T-helper 2 cell treated with Interferon-gamma antibody and Interleukin-4, amounts not matched to agents 5 μg/mL and 100 μg/mL, for 36 hours (primary cell): ENCODE data around the gene TBC1D7.

Experiments used
- DNase-seq: peaks from one replicate; pipeline ENCODE4 v3.0.0; 2021; ENCODE audit warnings: low spot score
- H3K27ac Mint-ChIP-seq: one replicate; pipeline ENCODE4 v1.8.0; 2021; ENCODE audit warnings: mild to moderate bottlenecking, mixed read lengths
- H3K27me3 Mint-ChIP-seq: one replicate; pipeline ENCODE4 v1.8.0; 2021; ENCODE audit warnings: low read depth, mixed read lengths
- H3K36me3 Mint-ChIP-seq: one replicate; pipeline ENCODE4 v1.8.0; 2021; ENCODE audit warnings: low read depth, mixed read lengths
- H3K4me1 Mint-ChIP-seq: one replicate; pipeline ENCODE4 v1.8.0; 2021; ENCODE audit warnings: low read depth, mixed read lengths
- H3K4me3 Mint-ChIP-seq: one replicate; pipeline ENCODE4 v1.8.0; 2022; ENCODE audit warnings: mild to moderate bottlenecking, moderate library complexity, mixed read lengths
- H3K9me3 Mint-ChIP-seq: one replicate; pipeline ENCODE4 v1.8.0; 2021; ENCODE audit warnings: mixed read lengths

TBC1D7 gene

DNA sequence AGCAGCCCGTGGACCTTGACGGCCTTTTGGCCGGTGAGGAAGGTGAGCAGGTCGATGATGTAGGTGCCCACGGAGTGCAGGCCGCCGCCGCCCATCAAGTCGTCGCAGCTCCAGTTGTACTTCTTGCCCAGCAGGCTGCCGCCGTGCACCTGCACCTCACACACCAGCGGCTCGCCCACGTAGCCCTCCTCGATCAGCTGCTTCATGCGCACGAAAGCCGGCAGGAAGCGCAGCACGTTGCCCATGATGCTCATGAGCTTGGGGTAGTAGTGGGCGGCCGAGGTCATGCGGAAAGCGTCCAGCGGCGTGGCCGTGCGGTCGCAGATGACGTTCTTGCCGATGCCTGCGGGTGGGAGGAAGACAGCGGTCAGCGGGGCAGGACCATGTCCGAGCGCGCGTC lies 37.0 kb upstream of the TBC1D7 start:
- H3K4me3 Mint-ChIP-seq: no peak overlapping the region
- H3K27me3 Mint-ChIP-seq: peaks cover 5% of the 10 kb centered on the region
- H3K4me1 Mint-ChIP-seq: peaks cover 7% of the 10 kb centered on the region
- H3K9me3 Mint-ChIP-seq: no peaks in the 10 kb centered on the region
- H3K27ac Mint-ChIP-seq: no peak overlapping the region
- no peaks in the 10 kb centered on the region for H3K36me3 Mint-ChIP-seq
- DNase-seq: no peak

- Mint-ChIP-seq H3K27me3 (peaks cover 5% of the 10 kb centered on the region), H3K36me3 (no peaks in the 10 kb centered on the region), H3K27ac (no peak overlapping the region), H3K4me3 (no peak overlapping the region), H3K4me1 (peaks cover 12% of the 10 kb centered on the region), H3K9me3 (no peaks in the 10 kb centered on the region)
- DNase-seq: no peak
Measured at GRCh38 chr6:13364842-13365241, 36.5 kb upstream of the TBC1D7 start.

- H3K4me1 Mint-ChIP-seq: peaks cover 19% of the 10 kb centered on the region
- no peak overlapping the region for H3K4me3 Mint-ChIP-seq
- H3K9me3 Mint-ChIP-seq: no peaks in the 10 kb centered on the region
- no peak for DNase-seq
- peaks cover 2% of the 10 kb centered on the region for H3K36me3 Mint-ChIP-seq
- H3K27me3 Mint-ChIP-seq: peaks cover 4% of the 10 kb centered on the region
- H3K27ac Mint-ChIP-seq: no peak overlapping the region
Measured at GRCh38 chr6:13362412-13362811, 34.1 kb upstream of the TBC1D7 start.

DNA sequence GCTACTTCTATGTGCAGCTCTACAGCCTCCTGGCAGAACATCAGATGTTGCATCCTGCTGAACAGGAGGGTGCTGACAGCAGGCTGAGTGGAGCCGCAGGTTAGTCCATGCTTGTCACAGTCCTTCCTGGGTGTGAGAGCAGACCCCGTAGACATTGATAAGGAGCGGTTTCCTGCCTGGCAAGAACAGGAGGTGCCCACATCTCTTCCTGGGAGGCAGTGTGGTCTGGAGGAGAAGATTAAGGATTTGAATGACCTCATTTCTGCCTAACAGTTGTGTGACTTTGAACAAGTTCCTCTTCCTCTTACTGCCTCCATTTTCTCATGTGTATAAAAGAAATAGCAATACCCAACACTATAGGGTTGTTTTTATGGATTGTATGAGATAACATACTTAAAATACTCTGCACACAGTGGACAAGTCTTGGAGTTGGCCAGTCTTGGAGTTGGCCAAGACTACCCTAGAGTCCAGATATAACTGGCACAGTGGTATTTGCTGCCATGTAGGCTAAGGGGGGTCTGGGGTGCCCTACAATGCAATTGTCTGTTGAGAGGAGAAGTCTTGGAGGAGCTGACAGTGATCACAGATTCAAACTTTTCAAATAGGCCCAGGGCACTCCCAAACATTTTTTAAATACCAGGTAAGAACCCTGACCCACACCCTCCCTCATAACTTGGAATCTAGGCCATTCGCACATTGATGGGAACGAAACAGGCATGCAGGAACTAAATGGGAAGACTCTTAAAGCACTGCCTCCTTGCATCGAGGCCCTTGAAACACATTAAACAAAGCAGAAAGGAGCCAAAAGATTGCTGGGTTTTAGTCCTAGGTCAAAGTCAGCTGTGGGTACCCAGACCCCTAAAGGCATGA lies 32.6 kb upstream of the TBC1D7 start:
- no peaks in the 10 kb centered on the region for H3K9me3 Mint-ChIP-seq
- no peaks in the 10 kb centered on the region for H3K27me3 Mint-ChIP-seq
- H3K4me1 Mint-ChIP-seq: peaks cover 34% of the 10 kb centered on the region
- no peak for DNase-seq
- no peak overlapping the region for H3K27ac Mint-ChIP-seq
- peaks cover 4% of the 10 kb centered on the region for H3K36me3 Mint-ChIP-seq
- H3K4me3 Mint-ChIP-seq: no peak overlapping the region

DNA sequence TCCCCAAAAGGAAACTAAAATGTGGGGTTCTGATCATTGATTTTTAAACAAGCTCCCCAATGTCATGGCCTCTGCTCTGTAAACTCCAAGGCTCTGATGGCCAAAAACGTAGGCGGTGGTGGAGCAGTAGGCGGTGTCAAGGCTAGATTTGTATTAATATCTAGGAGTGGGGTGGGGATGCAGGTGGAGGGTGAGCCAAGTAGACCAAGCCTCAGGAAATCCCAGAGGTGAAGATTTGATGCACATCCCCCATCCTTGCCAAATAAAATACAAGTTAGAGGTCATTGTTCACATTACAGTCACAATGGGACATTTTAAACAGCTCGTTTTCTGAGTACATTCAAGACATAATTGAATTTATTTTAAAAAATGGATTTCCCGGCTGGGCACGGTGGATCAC lies 30.9 kb upstream of the TBC1D7 start:
- Mint-ChIP-seq H3K27ac (no peak overlapping the region), H3K4me1 (peaks cover 50% of the 10 kb centered on the region), H3K36me3 (peaks cover 4% of the 10 kb centered on the region), H3K27me3 (no peaks in the 10 kb centered on the region), H3K9me3 (no peaks in the 10 kb centered on the region), H3K4me3 (no peak overlapping the region)
- no peak for DNase-seq

DNA sequence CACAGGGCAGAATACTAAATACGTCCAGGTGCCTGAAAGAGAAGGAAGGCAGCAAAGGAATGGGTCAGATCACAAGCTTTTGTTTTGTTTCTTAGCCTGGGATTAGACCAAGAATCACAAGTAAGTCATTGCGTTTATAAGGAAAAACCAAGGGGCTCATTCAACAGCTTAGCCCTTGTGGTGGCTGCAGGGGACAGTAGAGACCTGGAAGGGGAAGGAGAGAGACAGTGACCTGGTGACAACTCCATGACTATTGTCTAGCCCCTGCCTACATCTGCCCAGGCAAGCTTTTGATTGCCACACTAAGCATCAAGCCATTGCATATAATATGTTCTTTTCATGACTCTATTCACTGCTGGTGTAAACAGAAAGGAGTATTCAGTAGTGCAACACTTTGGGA lies 30.2 kb upstream of the TBC1D7 start:
- H3K4me3 Mint-ChIP-seq: no peak overlapping the region
- peaks cover 55% of the 10 kb centered on the region for H3K4me1 Mint-ChIP-seq
- peaks cover 2% of the 10 kb centered on the region for H3K27me3 Mint-ChIP-seq
- no peak overlapping the region for H3K27ac Mint-ChIP-seq
- H3K36me3 Mint-ChIP-seq: peaks cover 4% of the 10 kb centered on the region
- no peaks in the 10 kb centered on the region for H3K9me3 Mint-ChIP-seq
- DNase-seq: no peak

- peak; percentile 26 for DNase-seq
- Mint-ChIP-seq H3K4me3 (peak overlapping the region; percentile 54), H3K9me3 (no peaks in the 10 kb centered on the region), H3K36me3 (peaks cover 4% of the 10 kb centered on the region), H3K27ac (peak overlapping the region; percentile 95), H3K4me1 (peaks cover 61% of the 10 kb centered on the region), H3K27me3 (peaks cover 3% of the 10 kb centered on the region)
Measured at GRCh38 chr6:13357551-13358075, 29.3 kb upstream of the TBC1D7 start.

- DNase-seq: peak; percentile 60
- Mint-ChIP-seq H3K9me3 (no peaks in the 10 kb centered on the region), H3K36me3 (peaks cover 4% of the 10 kb centered on the region), H3K4me3 (peak overlapping the region; percentile 79), H3K27me3 (peaks cover 3% of the 10 kb centered on the region), H3K4me1 (peaks cover 62% of the 10 kb centered on the region), H3K27ac (peak overlapping the region; percentile 95)
Measured at GRCh38 chr6:13355999-13356785, 27.9 kb upstream of the TBC1D7 start.

DNA sequence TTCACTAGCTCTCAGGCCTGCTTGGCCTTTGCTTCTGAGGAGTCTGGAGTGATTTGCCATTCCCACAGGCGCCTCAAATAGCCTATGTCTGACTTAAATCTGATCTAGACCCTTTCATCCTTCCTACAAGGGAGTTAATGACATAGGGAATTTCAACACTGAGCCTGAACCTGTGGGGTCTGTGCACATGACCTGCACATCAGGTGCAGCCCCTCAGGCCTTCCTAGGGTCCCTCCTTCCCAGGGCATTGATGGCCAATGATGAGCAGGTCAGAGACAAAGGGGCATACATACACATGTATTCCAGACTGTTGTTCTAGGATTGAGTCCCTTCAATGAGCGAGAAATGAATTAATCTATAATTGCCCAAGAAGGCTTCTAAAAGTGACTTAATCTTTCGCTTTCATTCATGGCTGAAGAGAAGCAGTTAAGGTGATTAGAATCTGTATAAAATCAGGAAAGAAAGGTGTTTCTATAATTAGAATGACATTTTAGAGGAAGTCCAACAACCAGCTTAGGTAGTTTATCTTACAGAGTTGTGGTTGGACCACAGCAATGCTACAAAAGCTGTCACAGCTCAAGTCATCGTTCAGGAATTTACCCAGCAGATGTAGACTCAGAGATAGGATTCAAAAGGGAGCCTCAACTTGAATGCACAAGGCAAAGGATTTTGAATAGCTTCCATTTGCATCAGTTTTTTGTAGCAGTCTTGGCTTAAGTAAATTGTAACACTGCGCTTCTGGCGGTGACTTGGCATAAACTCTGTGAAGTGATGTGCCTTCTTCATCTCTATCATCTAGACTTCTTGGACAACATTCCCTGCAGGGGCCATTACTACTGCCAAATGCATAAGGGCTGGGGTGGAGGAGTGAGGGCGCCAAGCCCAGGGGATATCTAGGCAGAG lies 27.0 kb upstream of the TBC1D7 start:
- Mint-ChIP-seq H3K27me3 (peaks cover 3% of the 10 kb centered on the region), H3K4me3 (peak overlapping the region; percentile 79), H3K4me1 (peaks cover 55% of the 10 kb centered on the region), H3K36me3 (peaks cover 4% of the 10 kb centered on the region), H3K27ac (peak overlapping the region; percentile 95), H3K9me3 (no peaks in the 10 kb centered on the region)
- DNase-seq: peak; percentile 57

DNA sequence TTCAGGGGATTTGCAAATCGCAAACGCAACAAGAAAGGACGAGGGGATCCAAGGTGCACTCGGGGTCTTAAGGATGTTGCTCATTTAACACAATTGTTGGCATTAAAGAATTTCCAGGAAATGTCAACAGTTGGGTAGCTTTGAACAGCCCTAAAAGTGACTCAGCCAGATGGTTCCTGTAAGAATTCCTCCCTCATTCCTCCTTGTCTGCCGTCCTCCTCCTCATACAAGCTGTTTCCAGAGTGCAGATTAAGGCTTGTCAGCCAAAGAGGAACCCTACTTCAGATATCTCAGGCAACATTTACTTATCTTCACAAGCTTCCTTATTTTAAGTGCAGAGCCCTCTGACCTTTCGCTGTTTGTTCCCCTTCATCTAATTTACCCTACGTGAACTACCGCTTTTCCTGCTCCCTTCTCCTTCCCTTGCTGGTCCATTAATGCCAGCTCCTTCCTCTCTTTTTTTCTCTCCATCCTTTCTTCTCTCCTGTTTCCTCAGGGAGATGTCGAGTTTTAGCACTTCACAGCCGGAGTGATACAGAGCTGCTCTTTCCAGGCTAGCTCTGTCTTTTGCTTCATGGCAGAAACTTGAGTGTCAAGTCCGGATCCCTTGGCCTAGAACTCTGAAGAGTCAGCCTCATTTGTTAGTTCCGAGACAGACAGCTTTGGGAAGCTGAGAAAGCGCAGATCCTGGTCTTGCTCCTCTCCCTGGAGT lies 26.1 kb upstream of the TBC1D7 start:
- H3K27me3 Mint-ChIP-seq: peaks cover 3% of the 10 kb centered on the region
- no peak for DNase-seq
- no peaks in the 10 kb centered on the region for H3K9me3 Mint-ChIP-seq
- H3K27ac Mint-ChIP-seq: peak overlapping the region; percentile 95
- H3K4me3 Mint-ChIP-seq: peak overlapping the region; percentile 79
- peaks cover 4% of the 10 kb centered on the region for H3K36me3 Mint-ChIP-seq
- H3K4me1 Mint-ChIP-seq: peaks cover 51% of the 10 kb centered on the region

- H3K4me3 Mint-ChIP-seq: no peak overlapping the region
- H3K27me3 Mint-ChIP-seq: peaks cover 3% of the 10 kb centered on the region
- no peaks in the 10 kb centered on the region for H3K9me3 Mint-ChIP-seq
- no peaks in the 10 kb centered on the region for H3K36me3 Mint-ChIP-seq
- no peak overlapping the region for H3K27ac Mint-ChIP-seq
- peaks cover 41% of the 10 kb centered on the region for H3K4me1 Mint-ChIP-seq
- DNase-seq: no peak
Measured at GRCh38 chr6:13352165-13352564, 23.8 kb upstream of the TBC1D7 start.

DNA sequence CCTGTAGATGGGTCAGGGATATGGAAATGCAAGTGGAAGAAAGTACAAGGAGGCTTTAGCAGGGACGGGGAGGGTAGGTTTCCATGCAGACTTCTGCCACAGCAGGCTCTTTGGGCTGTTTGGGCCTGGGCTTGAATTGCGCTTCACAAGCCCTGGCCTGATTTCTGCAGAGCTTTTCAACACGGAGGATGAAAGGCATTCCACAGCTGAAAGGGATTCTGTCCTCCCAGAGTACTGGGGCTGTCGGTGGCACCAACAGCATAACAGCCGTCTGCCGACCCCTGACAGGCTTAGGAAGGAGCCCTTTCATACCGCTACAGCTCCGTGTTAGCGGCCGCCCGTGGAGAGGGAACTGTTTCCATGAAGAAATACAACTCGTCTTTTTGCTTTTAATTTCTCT lies 22.9 kb upstream of the TBC1D7 start:
- Mint-ChIP-seq H3K36me3 (no peaks in the 10 kb centered on the region), H3K27ac (no peak overlapping the region), H3K27me3 (peaks cover 3% of the 10 kb centered on the region), H3K4me3 (no peak overlapping the region), H3K9me3 (no peaks in the 10 kb centered on the region), H3K4me1 (peaks cover 32% of the 10 kb centered on the region)
- DNase-seq: no peak
